Erythroblast (primary cell): ENCODE results near the gene NMRK2.

Source experiments
- GATA1 ChIP-seq: IDR thresholded peaks from 2 replicates; pipeline ENCODE4 v1.6.1; 2011; ENCODE audit warnings: low read depth, mild to moderate bottlenecking, control low read depth, low read length, moderate library complexity
- POLR2A ChIP-seq: IDR thresholded peaks from 2 replicates; pipeline ENCODE4 v1.6.1; 2011; ENCODE audit warnings: mild to moderate bottlenecking, low read length

DNA sequence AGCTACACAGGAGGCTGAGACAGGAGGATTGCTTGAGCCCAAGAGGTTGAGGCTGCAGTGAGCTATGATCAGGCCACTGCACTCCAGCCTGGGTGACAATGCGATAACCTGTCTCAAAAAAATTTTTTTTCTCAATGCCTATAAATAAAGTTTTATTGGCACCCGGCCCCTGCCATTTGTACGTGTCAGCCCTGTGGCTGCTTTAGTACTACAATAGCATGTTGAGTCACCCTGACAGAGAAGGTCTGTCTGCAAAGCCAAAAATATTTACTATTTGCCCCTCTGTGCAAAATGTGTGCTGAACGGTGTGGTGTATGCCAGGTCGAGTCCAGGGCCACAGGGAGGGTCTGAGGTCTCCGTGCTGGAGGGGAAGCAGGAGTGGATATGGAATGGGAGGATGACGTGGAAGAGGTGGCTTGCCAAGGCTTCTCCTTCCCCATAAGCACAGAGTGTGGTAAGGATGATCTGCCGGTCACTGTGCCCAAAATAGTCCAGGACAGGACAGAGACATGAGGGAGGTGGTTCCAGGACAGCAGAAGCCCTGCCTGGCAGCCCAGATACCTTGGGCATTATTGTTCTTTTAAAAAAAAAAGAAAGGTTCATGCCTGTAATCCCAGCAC, 10.0 kb downstream of the NMRK2 start:
- TF ChIP-seq POLR2A (no peak), GATA1 (no peak)
